IPS-18a (cell line): ENCODE data around the gene FSCN2.
A peak's percentile ranks its signal among the peaks of the same experiment; 100 is the strongest.

Experiments used
- H3K27ac ChIP-seq: one replicate; pipeline ENCODE4 v1.5.1; 2013; ENCODE audit warnings: low read length
- H3K27me3 ChIP-seq: one replicate; pipeline ENCODE4 v1.6.1; 2013; ENCODE audit warnings: mild to moderate bottlenecking, low read length; ENCODE audit not compliant: control insufficient read depth, insufficient read depth
- H3K36me3 ChIP-seq: one replicate; pipeline ENCODE4 v1.6.1; 2013; ENCODE audit warnings: low read depth, low read length; ENCODE audit not compliant: control insufficient read depth
- H3K4me1 ChIP-seq: one replicate; pipeline ENCODE4 v1.6.1; 2013; ENCODE audit warnings: low read depth, low read length; ENCODE audit not compliant: control insufficient read depth
- H3K4me3 ChIP-seq: one replicate; pipeline ENCODE4 v1.5.1; 2013; ENCODE audit warnings: low read length
- H3K9ac ChIP-seq: one replicate; pipeline ENCODE4 v1.6.1; 2013; ENCODE audit warnings: mild to moderate bottlenecking, low read length, moderate library complexity
- H3K9me3 ChIP-seq: one replicate; pipeline ENCODE4 v1.6.1; 2013; ENCODE audit warnings: low read depth, low read length; ENCODE audit not compliant: control insufficient read depth

FSCN2 gene

GRCh38 chr17:81510785-81511553 lies 17.2 kb upstream of the FSCN2 start:
- no peaks in the 10 kb centered on the region for H3K9me3 ChIP-seq
- peaks cover 29% of the 10 kb centered on the region for H3K36me3 ChIP-seq
- no peaks in the 10 kb centered on the region for H3K4me1 ChIP-seq
- peak overlapping the region; percentile 95 for H3K4me3 ChIP-seq
- no peak overlapping the region for H3K27ac ChIP-seq
- no peaks in the 10 kb centered on the region for H3K27me3 ChIP-seq
- peak overlapping the region; percentile 94 for H3K9ac ChIP-seq

- Histone ChIP-seq H3K4me1 (no peaks in the 10 kb centered on the region), H3K27ac (no peak overlapping the region), H3K9me3 (no peaks in the 10 kb centered on the region), H3K36me3 (peaks cover 29% of the 10 kb centered on the region), H3K27me3 (no peaks in the 10 kb centered on the region), H3K4me3 (peak overlapping the region; percentile 95), H3K9ac (peak overlapping the region; percentile 94)
Observed at GRCh38 chr17:81511554-81511803, 16.7 kb upstream of the FSCN2 start.

GRCh38 chr17:81511804-81512561 lies 16.2 kb upstream of the FSCN2 start:
- Histone ChIP-seq H3K27me3 (no peaks in the 10 kb centered on the region), H3K27ac (peak overlapping the region; percentile 63), H3K9ac (peak overlapping the region; percentile 94), H3K36me3 (peaks cover 29% of the 10 kb centered on the region), H3K4me1 (no peaks in the 10 kb centered on the region), H3K9me3 (no peaks in the 10 kb centered on the region), H3K4me3 (peak overlapping the region; percentile 95)

- Histone ChIP-seq H3K4me1 (no peaks in the 10 kb centered on the region), H3K36me3 (peaks cover 29% of the 10 kb centered on the region), H3K9ac (peak within 1 kb of the TSS; percentile 94), H3K4me3 (peak within 1 kb of the TSS; percentile 95), H3K27me3 (peaks cover 6% of the 10 kb centered on the region), H3K9me3 (no peaks in the 10 kb centered on the region), H3K27ac (peak within 1 kb of the TSS; percentile 63)
Observed at GRCh38 chr17:81512562-81513371, 15.4 kb upstream of the FSCN2 start, which contains the start of gene ACTG1. Gene ACTG1 (minus strand): TSS chr17:81512799. CDS start chr17:81512354, 445 bp downstream.

GRCh38 chr17:81513372-81513752 lies 14.8 kb upstream of the FSCN2 start:
- Histone ChIP-seq H3K27me3 (peaks cover 12% of the 10 kb centered on the region), H3K9me3 (no peaks in the 10 kb centered on the region), H3K9ac (peak overlapping the region; percentile 74), H3K36me3 (peaks cover 29% of the 10 kb centered on the region), H3K27ac (peak overlapping the region; percentile 63), H3K4me1 (no peaks in the 10 kb centered on the region), H3K4me3 (peak overlapping the region; percentile 66)

- Histone ChIP-seq H3K27me3 (peaks cover 17% of the 10 kb centered on the region), H3K27ac (peak overlapping the region; percentile 63), H3K9ac (peak overlapping the region; percentile 74), H3K36me3 (peaks cover 29% of the 10 kb centered on the region), H3K4me3 (peak overlapping the region; percentile 66), H3K4me1 (no peaks in the 10 kb centered on the region), H3K9me3 (no peaks in the 10 kb centered on the region)
Observed at GRCh38 chr17:81513753-81514488, 14.3 kb upstream of the FSCN2 start.

GRCh38 chr17:81514489-81514738 lies 13.8 kb upstream of the FSCN2 start:
- Histone ChIP-seq H3K27me3 (peaks cover 22% of the 10 kb centered on the region), H3K36me3 (peaks cover 25% of the 10 kb centered on the region), H3K4me3 (peak overlapping the region; percentile 66), H3K9ac (peak overlapping the region; percentile 74), H3K27ac (peak overlapping the region; percentile 13), H3K4me1 (no peaks in the 10 kb centered on the region), H3K9me3 (no peaks in the 10 kb centered on the region)

- no peak overlapping the region for H3K27ac ChIP-seq
- H3K27me3 ChIP-seq, result peaks cover 28% of the 10 kb centered on the region
- peaks cover 4% of the 10 kb centered on the region for H3K4me1 ChIP-seq
- H3K9me3 ChIP-seq, result no peaks in the 10 kb centered on the region
- peak overlapping the region; percentile 85 for H3K4me3 ChIP-seq
- H3K36me3 ChIP-seq, result peaks cover 20% of the 10 kb centered on the region
- peak overlapping the region; percentile 80 for H3K9ac ChIP-seq
Observed at GRCh38 chr17:81514739-81515529, 13.2 kb upstream of the FSCN2 start.

- H3K27ac ChIP-seq, result no peak overlapping the region
- peak overlapping the region; percentile 80 for H3K9ac ChIP-seq
- peaks cover 34% of the 10 kb centered on the region for H3K27me3 ChIP-seq
- H3K4me3 ChIP-seq, result peak overlapping the region; percentile 85
- H3K9me3 ChIP-seq, result no peaks in the 10 kb centered on the region
- peaks cover 13% of the 10 kb centered on the region for H3K36me3 ChIP-seq
- peaks cover 4% of the 10 kb centered on the region for H3K4me1 ChIP-seq
Observed at GRCh38 chr17:81515530-81516041, 12.6 kb upstream of the FSCN2 start.

- H3K36me3 ChIP-seq, result peaks cover 5% of the 10 kb centered on the region
- H3K27me3 ChIP-seq, result peaks cover 43% of the 10 kb centered on the region
- no peak overlapping the region for H3K27ac ChIP-seq
- H3K4me1 ChIP-seq, result peaks cover 4% of the 10 kb centered on the region
- no peak overlapping the region for H3K9ac ChIP-seq
- H3K9me3 ChIP-seq, result no peaks in the 10 kb centered on the region
- H3K4me3 ChIP-seq, result peak overlapping the region; percentile 85
Observed at GRCh38 chr17:81516439-81516838, 11.7 kb upstream of the FSCN2 start.
